ENCODE measurements around the gene RIMBP2. TPM values are rescaled to one million over a fixed set of nuclear protein-coding genes. Genes with fewer than 3 reads are reported as not detected.

The RIMBP2 gene
- total RNA-seq, 6 experiments from 2014 or later, result not detected

DNA sequence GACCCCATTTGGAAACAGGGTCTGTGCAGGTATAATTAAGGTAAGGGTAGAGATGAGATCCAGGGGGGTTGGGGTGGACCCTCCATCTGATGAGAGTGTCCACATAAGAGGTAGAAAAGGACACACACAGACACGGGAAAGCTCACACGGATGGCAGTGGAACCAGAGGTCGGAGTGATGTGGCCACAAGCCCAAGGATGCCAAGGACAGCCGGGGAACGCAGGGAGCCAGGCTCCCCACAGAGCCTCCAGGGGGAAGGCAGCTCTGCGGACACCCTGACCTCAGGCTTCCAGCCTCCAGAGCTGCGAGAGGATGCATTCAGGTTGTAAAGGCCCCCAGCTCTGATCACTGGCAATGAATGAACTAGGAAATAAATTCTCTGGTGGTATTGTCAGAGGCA lies 33.0 kb downstream of the RIMBP2 start:
- DNase-seq, result no peak
- Mint-ChIP-seq H3K27me3 (ENCODE audit: insufficient read depth) (no peaks in the 10 kb centered on the region; the same call in 1 of the 2 replicates), H3K9me3 (peaks cover 61% of the 10 kb centered on the region), H3K4me1 (ENCODE audit: low read depth) (no peaks in the 10 kb centered on the region), H3K4me3 (no peak overlapping the region), H3K36me3 (ENCODE audit: low read depth) (no peaks in the 10 kb centered on the region), H3K27ac (no peak overlapping the region)
- no peak for TF ChIP-seq CTCF (IDR thresholded peaks at IDR 0.05)

- Mint-ChIP-seq H3K9me3 (peaks cover 63% of the 10 kb centered on the region), H3K4me3 (no peak overlapping the region), H3K4me1 (ENCODE audit: low read depth) (no peaks in the 10 kb centered on the region), H3K36me3 (ENCODE audit: low read depth) (no peaks in the 10 kb centered on the region), H3K27ac (no peak overlapping the region), H3K27me3 (ENCODE audit: insufficient read depth) (no peaks in the 10 kb centered on the region; the same call in 1 of the 2 replicates)
- DNase-seq, result no peak
- no peak for TF ChIP-seq CTCF (IDR thresholded peaks at IDR 0.05)
Observed at GRCh38 chr12:130680451-130680990, 35.6 kb downstream of the RIMBP2 start.

GRCh38 chr12:130677957-130678558 lies 38.0 kb downstream of the RIMBP2 start:
- no peak for DNase-seq
- no peak overlapping the region for H3K4me3 Mint-ChIP-seq
- H3K36me3 Mint-ChIP-seq (ENCODE audit: low read depth), result peaks cover 4% of the 10 kb centered on the region; the same call in 1 of the 2 replicates
- H3K27ac Mint-ChIP-seq, result no peak overlapping the region
- TF ChIP-seq CTCF (IDR thresholded peaks at IDR 0.05), result no peak
- peaks cover 2% of the 10 kb centered on the region; the same call in 1 of the 2 replicates for H3K27me3 Mint-ChIP-seq (ENCODE audit: insufficient read depth)
- no peaks in the 10 kb centered on the region for H3K4me1 Mint-ChIP-seq (ENCODE audit: low read depth)
- H3K9me3 Mint-ChIP-seq, result peaks cover 70% of the 10 kb centered on the region

- Mint-ChIP-seq H3K27ac (no peak overlapping the region), H3K36me3 (ENCODE audit: low read depth) (peaks cover 4% of the 10 kb centered on the region; the same call in 1 of the 2 replicates), H3K9me3 (peaks cover 70% of the 10 kb centered on the region), H3K4me1 (ENCODE audit: low read depth) (no peaks in the 10 kb centered on the region), H3K4me3 (no peak overlapping the region), H3K27me3 (ENCODE audit: insufficient read depth) (peaks cover 4% of the 10 kb centered on the region)
- no peak for DNase-seq
- no peak for TF ChIP-seq CTCF (IDR thresholded peaks at IDR 0.05)
Observed at GRCh38 chr12:130675791-130676190, 40.3 kb downstream of the RIMBP2 start.

DNA sequence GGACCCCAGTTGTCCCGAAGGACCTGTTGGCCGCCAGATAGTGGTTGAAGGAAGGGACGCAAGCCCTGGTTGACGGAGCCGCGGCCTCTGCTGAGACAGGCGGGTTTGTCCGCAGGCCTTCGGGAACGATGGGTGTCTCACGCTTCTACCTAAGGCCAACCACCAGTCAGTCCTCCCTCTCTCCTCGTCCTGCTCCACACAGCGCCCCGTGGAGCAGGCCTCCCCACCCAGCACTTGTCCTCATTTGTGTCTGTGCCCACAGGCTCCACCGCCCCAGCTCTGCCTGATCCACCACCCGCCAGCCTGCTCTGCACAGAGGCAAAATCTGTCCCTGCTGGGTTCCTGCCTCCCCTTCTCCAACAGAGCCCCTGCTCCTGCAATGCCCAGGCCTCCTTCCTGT lies 41.0 kb downstream of the RIMBP2 start:
- no peak for DNase-seq
- H3K9me3 Mint-ChIP-seq, result peaks cover 74% of the 10 kb centered on the region
- no peaks in the 10 kb centered on the region for H3K4me1 Mint-ChIP-seq (ENCODE audit: low read depth)
- H3K36me3 Mint-ChIP-seq (ENCODE audit: low read depth), result peaks cover 4% of the 10 kb centered on the region; the same call in 1 of the 2 replicates
- TF ChIP-seq CTCF (IDR thresholded peaks at IDR 0.05), result no peak
- no peak overlapping the region for H3K27ac Mint-ChIP-seq
- H3K27me3 Mint-ChIP-seq (ENCODE audit: insufficient read depth), result peaks cover 4% of the 10 kb centered on the region
- no peak overlapping the region for H3K4me3 Mint-ChIP-seq

All from HFFc6 (cell line).